A549 (cell line): ENCODE data around the gene GALNT16. TPM values are rescaled to one million over a fixed set of nuclear protein-coding genes. Genes with fewer than 3 reads are reported as not detected.
A peak's percentile ranks its signal among the peaks of the same experiment; 100 is the strongest.

ENCODE experiments used
- ATAC-seq, 2 experiments: fragments of 200-7000 bp in 1 of 2; fragments of >200 bp in 1 of 2; cut with Nextera tagmentation in 1 of 2; cut with Tn5 transposase in 1 of 2; 3 replicates each; pipeline versions ENCODE4 v1.8.0 to v1.9.1; 2018 to 2020; ENCODE audit warnings: mild to moderate bottlenecking in 1 of 2, moderate library complexity in 1 of 2
- CTCF ChIA-PET: fragments of 300-600 bp; sonication (Branson Sonifier 250); formaldehyde crosslinking; extraction: SDS; loops from one replicate; lab custom pipeline; 2021; ENCODE audit warnings: antibody characterized with exemption, inconsistent platforms; lab: Yijun Ruan, JAX
- POLR2A ChIA-PET: fragments of 350-600 bp; formaldehyde crosslinking; extraction: SDS; loops from one replicate; lab custom pipeline; 2021; ENCODE audit warnings: antibody characterized with exemption, inconsistent platforms; lab: Yijun Ruan, JAX
- DNase-seq, 2 experiments: peaks; one replicate each; pipeline versions ENCODE4 v3.0.0 to v3.0.0-alpha.2; 2011 to 2016; ENCODE audit warnings: low read depth in 1 of 2, low spot score in 1 of 2
- FAIRE-seq: peaks from 2 replicates; lab custom pipeline; 2011; peaks lifted over from hg19 to GRCh38; lab: Jason Lieb, UNC
- H3K27ac ChIP-seq, 2 experiments: fragments of >200 bp; sonication (Bioruptor Twin); formaldehyde crosslinking; 3 replicates each; pipeline ENCODE4 v1.5.1; 2016 to 2017
- H3K4me1 ChIP-seq: fragments of >200 bp; sonication (Bioruptor Twin); formaldehyde crosslinking; 3 replicates; pipeline ENCODE4 v1.6.1; 2016
- H3K4me2 ChIP-seq: fragments of >200 bp; sonication (Bioruptor Twin); formaldehyde crosslinking; 3 replicates; pipeline ENCODE4 v1.6.1; 2016
- H3K4me3 ChIP-seq: fragments of >200 bp; sonication (Bioruptor Twin); formaldehyde crosslinking; 3 replicates; pipeline ENCODE4 v1.5.1; 2016
- H3K9me3 ChIP-seq: fragments of >200 bp; sonication (Bioruptor Twin); formaldehyde crosslinking; 3 replicates; pipeline ENCODE4 v1.6.1; 2016
- CBX2 ChIP-seq: fragments of 200-600 bp; sonication (generic); IDR thresholded peaks from 2 replicates; pipeline ENCODE4 v1.6.1; 2016; ENCODE audit warnings: low read depth, mild to moderate bottlenecking, borderline replicate concordance
- CBX8 ChIP-seq: fragments of 200-600 bp; sonication (generic); IDR thresholded peaks from 2 replicates; pipeline ENCODE4 v1.6.1; 2016
- CHD4 ChIP-seq: fragments of 200-600 bp; sonication (generic); IDR thresholded peaks from 2 replicates; pipeline ENCODE4 v1.6.1; 2016; ENCODE audit warnings: antibody characterized with exemption, mild to moderate bottlenecking, borderline replicate concordance
- HOXB13 ChIP-seq: fragments of 250-450 bp; sonication (Bioruptor Pico); IDR thresholded peaks from 2 replicates; pipeline ENCODE4 v1.5.0; 2020; ENCODE audit warnings: low read depth, mild to moderate bottlenecking, moderate library complexity
- HOXB5 ChIP-seq: fragments of 250-450 bp; sonication (Bioruptor Pico); IDR thresholded peaks from 2 replicates; pipeline ENCODE4 v1.5.0; 2020; ENCODE audit warnings: mild to moderate bottlenecking, moderate library complexity
- KDM5A ChIP-seq: fragments of 200-600 bp; sonication (generic); IDR thresholded peaks from 2 replicates; pipeline ENCODE4 v1.6.1; 2016; ENCODE audit warnings: antibody characterized with exemption, mild to moderate bottlenecking
- RAD21 ChIP-seq, 2 experiments: fragments of >200 bp in 1 of 2; sonication (Bioruptor Twin) in 1 of 2; formaldehyde crosslinking in 1 of 2; IDR thresholded peaks in 1 of 2; conservative IDR thresholded peaks in 1 of 2; 2 replicates in 1 of 2; 3 replicates in 1 of 2; pipeline ENCODE4 v1.6.1; 2012 to 2018; ENCODE audit warnings: inconsistent platforms in 1 of 2
- RCOR1 ChIP-seq: fragments of 150-350 bp; IDR thresholded peaks from 2 replicates; pipeline ENCODE4 v1.6.1; 2014; ENCODE audit warnings: antibody characterized with exemption, low read length, low read depth
- RFX5 ChIP-seq: fragments of 450-650 bp; IDR thresholded peaks from 2 replicates; pipeline ENCODE4 v1.7.1; 2014; ENCODE audit warnings: antibody characterized with exemption, mild to moderate bottlenecking, moderate library complexity
- TP53 ChIP-seq: fragments of 250-450 bp; sonication (Bioruptor Pico); IDR thresholded peaks from 2 replicates; pipeline ENCODE4 v1.5.0; 2021; ENCODE audit warnings: mild to moderate bottlenecking, moderate library complexity
- WGBS: methylation state at CpG from one replicate; pipeline ENCODE4 v1.1.6; 2017; ENCODE audit errors: missing lambda C conversion rate; 5-methylcytosine and 5-hydroxymethylcytosine counted together
- polyA plus RNA-seq, 4 experiments: library from polyadenylated mRNA; depleted of rRNA in 3 of 4; stranded (reverse); fragments of >200 nt; fragmentation: RNase III in 1 of 4; extraction: RNeasy Plus Mini Kit Qiagen cat#74134 plus additional on column Dnase treatment in 1 of 4; gene quantifications; 2 replicates in 3 of 4; 3 replicates in 1 of 4; pipeline ENCODE4 v1.2.3, GENCODE V29; 2011 to 2017
- TF ChIP-seq, protein P1 (sequence below): fragments of >200 bp; sonication (Bioruptor Twin); formaldehyde crosslinking; IDR thresholded peaks from 3 replicates; pipeline ENCODE4 v1.6.1; 2016
- TF ChIP-seq, protein P2 (sequence below): IDR thresholded peaks from 2 replicates; pipeline ENCODE4 v1.6.1; 2012
- TF ChIP-seq, protein P3 (sequence below): IDR thresholded peaks from 2 replicates; pipeline ENCODE4 v1.6.1; 2012; ENCODE audit warnings: low read depth, borderline replicate concordance
- TF ChIP-seq, protein P4 (sequence below): fragments of 250-450 bp; sonication (Bioruptor Pico); IDR thresholded peaks from 2 replicates; pipeline ENCODE4 v1.5.0; 2020; ENCODE audit warnings: low read depth, mild to moderate bottlenecking, moderate library complexity
- TF ChIP-seq, protein P5 (sequence below): fragments of 250-450 bp; sonication (Bioruptor Pico); IDR thresholded peaks from 2 replicates; pipeline ENCODE4 v1.5.0; 2021; ENCODE audit warnings: mild to moderate bottlenecking, moderate library complexity, borderline replicate concordance

GALNT16 gene
- polyA plus RNA-seq, 2 of the 4 experiments (the other 2 are of a cell fraction): 2.8 to 3.4 TPM

DNA sequence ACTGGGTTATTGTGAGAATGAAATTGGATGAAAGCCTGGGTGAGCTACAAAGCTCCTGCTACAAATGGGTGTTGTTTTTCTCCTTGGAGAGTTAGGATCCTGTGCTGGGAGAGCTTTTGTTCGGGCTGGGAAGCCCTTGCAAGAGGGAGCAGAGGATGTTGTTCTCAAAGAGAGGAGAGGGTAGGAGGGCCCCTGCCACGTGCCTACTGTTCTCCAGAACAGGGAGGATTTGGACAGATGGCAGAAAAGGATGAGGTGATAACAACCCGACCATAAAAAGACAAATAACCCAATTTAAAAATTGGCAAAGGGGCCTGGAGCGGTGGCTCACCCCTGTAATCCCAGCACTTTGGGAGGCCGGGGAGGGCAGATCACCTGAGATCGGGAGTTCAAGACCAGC, 68.8 kb downstream of the GALNT16 start:
- 67% methylated on average over 6 of the region's 6 CpGs for WGBS
- no peak overlapping the region for H3K4me3 ChIP-seq
- DNase-seq (no peak), ATAC-seq (no peak), FAIRE-seq (no peak)
- H3K4me2 ChIP-seq: no peak overlapping the region
- H3K27ac ChIP-seq: no peak overlapping the region
- no peaks in the 10 kb centered on the region for H3K4me1 ChIP-seq
- TF ChIP-seq, protein P1, sequence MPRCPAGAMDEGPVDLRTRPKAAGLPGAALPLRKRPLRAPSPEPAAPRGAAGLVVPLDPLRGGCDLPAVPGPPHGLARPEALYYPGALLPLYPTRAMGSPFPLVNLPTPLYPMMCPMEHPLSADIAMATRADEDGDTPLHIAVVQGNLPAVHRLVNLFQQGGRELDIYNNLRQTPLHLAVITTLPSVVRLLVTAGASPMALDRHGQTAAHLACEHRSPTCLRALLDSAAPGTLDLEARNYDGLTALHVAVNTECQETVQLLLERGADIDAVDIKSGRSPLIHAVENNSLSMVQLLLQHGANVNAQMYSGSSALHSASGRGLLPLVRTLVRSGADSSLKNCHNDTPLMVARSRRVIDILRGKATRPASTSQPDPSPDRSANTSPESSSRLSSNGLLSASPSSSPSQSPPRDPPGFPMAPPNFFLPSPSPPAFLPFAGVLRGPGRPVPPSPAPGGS: no peak
- no peak for TF ChIP-seq HOXB13 (CRISPR knock-in tag)
- POLR2A ChIA-PET: no interaction called here
- H3K9me3 ChIP-seq: no peaks in the 10 kb centered on the region
- CTCF ChIA-PET: interaction anchor here (0.7 to 6.5 kb wide), 3 partner anchors 8 to 41 kb away, joined by 3 to 28 read pairs (median 4); no protein-coding TSS in a partner anchor

DNA sequence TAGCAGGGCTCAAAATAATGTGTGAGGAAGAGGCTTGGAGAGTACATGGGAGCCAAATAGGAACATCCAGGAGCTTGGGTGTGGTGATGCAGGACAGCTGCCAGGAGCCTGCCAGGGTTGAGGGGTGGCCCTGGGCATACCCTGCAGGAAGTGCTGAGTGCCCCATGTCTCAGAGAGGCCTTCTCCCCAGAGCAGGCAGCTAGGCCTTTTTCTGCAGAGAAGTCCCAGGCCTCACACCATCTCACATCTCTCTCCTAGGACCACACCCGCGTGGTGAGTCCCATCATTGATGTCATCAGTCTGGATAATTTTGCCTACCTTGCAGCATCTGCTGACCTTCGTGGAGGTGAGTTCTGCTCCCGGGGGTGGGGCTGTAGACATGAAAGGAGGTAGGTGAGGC, 71.2 kb downstream of the GALNT16 start:
- Histone ChIP-seq H3K27ac (no peak overlapping the region), H3K4me3 (no peak overlapping the region), H3K4me1 (no peaks in the 10 kb centered on the region), H3K9me3 (no peaks in the 10 kb centered on the region), H3K4me2 (no peak overlapping the region)
- DNase-seq (no peak), FAIRE-seq (no peak), ATAC-seq (no peak)
- CTCF ChIA-PET: interaction anchor here (0.7 to 6.5 kb wide), 4 partner anchors 8 to 177 kb away, joined by 3 to 28 read pairs (median 4); no protein-coding TSS in a partner anchor
- TF ChIP-seq HOXB5 (CRISPR knock-in tag) (no peak), KDM5A (no peak), HOXB13 (CRISPR knock-in tag) (no peak), RCOR1 (no peak), CBX8 (no peak), TP53 (CRISPR knock-in tag) (no peak), CBX2 (no peak)
- TF ChIP-seq, protein P2, sequence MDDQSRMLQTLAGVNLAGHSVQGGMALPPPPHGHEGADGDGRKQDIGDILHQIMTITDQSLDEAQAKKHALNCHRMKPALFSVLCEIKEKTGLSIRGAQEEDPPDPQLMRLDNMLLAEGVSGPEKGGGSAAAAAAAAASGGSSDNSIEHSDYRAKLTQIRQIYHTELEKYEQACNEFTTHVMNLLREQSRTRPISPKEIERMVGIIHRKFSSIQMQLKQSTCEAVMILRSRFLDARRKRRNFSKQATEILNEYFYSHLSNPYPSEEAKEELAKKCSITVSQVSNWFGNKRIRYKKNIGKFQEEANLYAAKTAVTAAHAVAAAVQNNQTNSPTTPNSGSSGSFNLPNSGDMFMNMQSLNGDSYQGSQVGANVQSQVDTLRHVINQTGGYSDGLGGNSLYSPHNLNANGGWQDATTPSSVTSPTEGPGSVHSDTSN: no peak
- TF ChIP-seq, protein P3, sequence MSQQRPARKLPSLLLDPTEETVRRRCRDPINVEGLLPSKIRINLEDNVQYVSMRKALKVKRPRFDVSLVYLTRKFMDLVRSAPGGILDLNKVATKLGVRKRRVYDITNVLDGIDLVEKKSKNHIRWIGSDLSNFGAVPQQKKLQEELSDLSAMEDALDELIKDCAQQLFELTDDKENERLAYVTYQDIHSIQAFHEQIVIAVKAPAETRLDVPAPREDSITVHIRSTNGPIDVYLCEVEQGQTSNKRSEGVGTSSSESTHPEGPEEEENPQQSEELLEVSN: no peak
- TF ChIP-seq, protein P4, sequence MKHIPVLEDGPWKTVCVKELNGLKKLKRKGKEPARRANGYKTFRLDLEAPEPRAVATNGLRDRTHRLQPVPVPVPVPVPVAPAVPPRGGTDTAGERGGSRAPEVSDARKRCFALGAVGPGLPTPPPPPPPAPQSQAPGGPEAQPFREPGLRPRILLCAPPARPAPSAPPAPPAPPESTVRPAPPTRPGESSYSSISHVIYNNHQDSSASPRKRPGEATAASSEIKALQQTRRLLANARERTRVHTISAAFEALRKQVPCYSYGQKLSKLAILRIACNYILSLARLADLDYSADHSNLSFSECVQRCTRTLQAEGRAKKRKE (CRISPR knock-in tag): no peak
- 54% methylated on average over 4 of the region's 4 CpGs for WGBS
- POLR2A ChIA-PET: no interaction called here

DNA sequence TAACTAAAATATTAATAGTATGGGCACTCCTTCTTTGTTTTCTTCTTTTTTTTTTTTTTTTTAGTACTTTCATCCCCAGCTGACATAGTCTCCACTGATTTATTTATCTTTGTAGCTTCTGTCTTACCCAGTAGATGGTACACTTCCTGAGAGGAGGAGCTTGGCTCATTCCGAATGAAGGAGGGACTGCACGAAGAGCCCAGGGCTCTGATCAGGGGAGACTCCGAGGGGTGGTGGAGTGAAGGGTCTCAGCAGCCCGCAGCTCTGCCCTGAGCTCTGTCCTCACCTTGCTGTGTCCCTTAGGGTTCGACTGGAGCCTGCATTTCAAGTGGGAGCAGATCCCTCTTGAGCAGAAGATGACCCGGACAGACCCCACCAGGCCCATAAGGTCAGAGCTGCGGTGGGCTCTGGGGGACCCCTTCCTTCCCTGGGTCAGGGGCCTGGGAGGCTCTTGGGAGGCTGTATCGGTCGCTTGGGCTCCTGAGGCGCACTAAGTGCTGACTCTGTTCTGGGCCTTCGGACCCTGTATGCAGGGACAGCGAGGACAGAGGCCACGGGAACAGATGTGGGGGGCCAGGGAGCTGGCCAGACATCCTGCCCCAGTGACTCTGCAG, 72.9 kb downstream of the GALNT16 start:
- no peaks in the 10 kb centered on the region for H3K9me3 ChIP-seq
- WGBS: 58% methylated on average over 11 of the region's 13 CpGs
- ATAC-seq (peak in 1 of 2 experiments; percentile 34; a peak in 1 of 6 replicates), DNase-seq (no peak), FAIRE-seq (no peak)
- no peak overlapping the region for H3K4me3 ChIP-seq
- no peaks in the 10 kb centered on the region for H3K4me1 ChIP-seq
- TF ChIP-seq RFX5 (no peak), RAD21 (conservative IDR thresholded peaks at IDR 0.05 in 1 of 2, IDR thresholded peaks at IDR 0.05 in 1 of 2) (no peak), CHD4 (no peak)
- TF ChIP-seq, protein P5, sequence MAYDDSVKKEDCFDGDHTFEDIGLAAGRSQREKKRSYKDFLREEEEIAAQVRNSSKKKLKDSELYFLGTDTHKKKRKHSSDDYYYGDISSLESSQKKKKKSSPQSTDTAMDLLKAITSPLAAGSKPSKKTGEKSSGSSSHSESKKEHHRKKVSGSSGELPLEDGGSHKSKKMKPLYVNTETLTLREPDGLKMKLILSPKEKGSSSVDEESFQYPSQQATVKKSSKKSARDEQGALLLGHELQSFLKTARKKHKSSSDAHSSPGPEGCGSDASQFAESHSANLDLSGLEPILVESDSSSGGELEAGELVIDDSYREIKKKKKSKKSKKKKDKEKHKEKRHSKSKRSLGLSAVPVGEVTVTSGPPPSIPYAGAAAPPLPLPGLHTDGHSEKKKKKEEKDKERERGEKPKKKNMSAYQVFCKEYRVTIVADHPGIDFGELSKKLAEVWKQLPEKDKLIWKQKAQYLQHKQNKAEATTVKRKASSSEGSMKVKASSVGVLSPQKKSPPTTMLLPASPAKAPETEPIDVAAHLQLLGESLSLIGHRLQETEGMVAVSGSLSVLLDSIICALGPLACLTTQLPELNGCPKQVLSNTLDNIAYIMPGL (CRISPR knock-in tag): no peak
- H3K27ac ChIP-seq: no peak overlapping the region
- CTCF ChIA-PET: interaction anchor here (0.6 to 6.5 kb wide), 5 partner anchors 11 to 91 kb away, joined by 3 to 28 read pairs (median 3); no protein-coding TSS in a partner anchor
- H3K4me2 ChIP-seq: no peak overlapping the region
- POLR2A ChIA-PET: no interaction called here
